Heart left ventricle (tissue), 16 donors: ENCODE measurements around the gene IMPDH2. TPM values are rescaled to one million over a fixed set of nuclear protein-coding genes. Genes with fewer than 3 reads are reported as not detected.

Source experiments
- ATAC-seq, 4 donors: fragments of 200-7000 bp; cut with Tn5 transposase; one replicate each; pipeline ENCODE4 v1.9.1; 2020 to 2022; ENCODE audit warnings: moderate library complexity in 4 of 4, mild to moderate bottlenecking in 3 of 4, moderate number of reproducible peaks in 1 of 4
- DNase-seq, 5 donors: peaks; one replicate each; pipeline ENCODE4 v3.0.0-alpha.2; 2020
- H3K27ac ChIP-seq, 12 donors: fragments of 200-600 bp; sonication (generic) in 4 of 12; one replicate each; pipeline versions ENCODE4 v1.5.0 to v1.8.0; 2016 to 2022; ENCODE audit warnings: mild to moderate bottlenecking in 2 of 12
- H3K27me3 ChIP-seq, 9 donors: fragments of 200-600 bp; sonication (generic) in 2 of 9; one replicate each; pipeline versions ENCODE4 v1.5.1 to v1.8.0; 2016 to 2022; ENCODE audit warnings: mild to moderate bottlenecking in 3 of 9
- H3K36me3 ChIP-seq, 9 donors: fragments of 200-600 bp; sonication (generic) in 2 of 9; one replicate each; pipeline versions ENCODE4 v1.5.0 to v1.8.0; 2018 to 2022; ENCODE audit warnings: mild to moderate bottlenecking in 2 of 9
- H3K4me1 ChIP-seq, 12 donors: fragments of 200-600 bp; sonication (generic) in 4 of 12; one replicate each; pipeline versions ENCODE4 v1.5.0 to v1.8.0; 2016 to 2022; ENCODE audit warnings: mild to moderate bottlenecking in 3 of 12
- H3K4me3 ChIP-seq, 12 donors: fragments of 200-600 bp; sonication (generic) in 4 of 12; one replicate each; pipeline versions ENCODE4 v1.5.0 to v1.8.0; 2017 to 2022; ENCODE audit warnings: mild to moderate bottlenecking in 9 of 12, moderate library complexity in 4 of 12
- H3K9me3 ChIP-seq, 12 donors: fragments of 200-600 bp; sonication (generic) in 4 of 12; one replicate each; pipeline versions ENCODE4 v1.5.0 to v1.8.0; 2016 to 2022; ENCODE audit warnings: mild to moderate bottlenecking in 1 of 12
- CTCF ChIP-seq, 12 donors: fragments of 200-600 bp; sonication (generic) in 4 of 12; IDR thresholded peaks; one replicate each; pipeline versions ENCODE4 v1.5.0 to v1.8.0; 2018 to 2022; ENCODE audit warnings: antibody characterized with exemption in 12 of 12, mild to moderate bottlenecking in 5 of 12
- POLR2A ChIP-seq, 2 donors: fragments of 450-650 bp; IDR thresholded peaks; one replicate each; pipeline ENCODE4 v1.6.1; 2017; ENCODE audit warnings: antibody characterized with exemption in 2 of 2, mild to moderate bottlenecking in 2 of 2, moderate library complexity in 2 of 2
- WGBS, 4 donors: extraction: QIAGEN DNeasy Blood & Tissue Kit in 2 of 4; methylation state at CpG; one replicate each; pipeline versions ENCODE4 v1.1.5 to v1.1.7; 2013 to 2018; 5-methylcytosine and 5-hydroxymethylcytosine counted together
- intact Hi-C, 10 donors: fragments of 100-400 bp; cut with DNase I; formaldehyde crosslinking; loops; one replicate each; pipeline versions ENCODE4 v1.11.1 to v1.14.2; 2022
- polyA plus RNA-seq, 2 donors: library from polyadenylated mRNA; stranded (reverse); fragments of 200-250 nt; gene quantifications; one replicate each; pipeline ENCODE4 v1.2.3, GENCODE V29; 2013
- total RNA-seq, 9 donors: library from RNA; depleted of rRNA in 2 of 9; stranded (reverse); fragments of >200 nt in 2 of 9; fragmentation: NEBNext Ultra II Directional in 3 of 9; extraction: Animal tissue kit (Norgen Biotek cat#: 25700) in 3 of 9; gene quantifications; one replicate each; pipeline versions ENCODE4 v1.1.0 to v1.2.4, GENCODE V29; 2016 to 2023
- donor health status: ischemic (EF 13 %, LVEDD 7.1; RV severe dilation, severe dysfunction).
- donor health status: healthy with polysubstance abuse.
- donor health status: DM: no; HTN: yes; CAD: no.
- donor health status: DM: no; HTN: no; CAD: no.
- donor health status: ischemic (EF 25% LVEDD 6.9; RV normal size, moderate dysfunction).
- donor health status: ischemic (EF 25% LVEDD 5.7; RV mildly dilated, moderate dysfunction).
- donor health status: healthy.
- donor health status: DM: yes; HTN: yes; CAD: no.
- donor health status: ischemic (EF 35%, LVEDD 5.7; RV mildly dilated, moderate dysfunction).
- donor health status: nonischemic (EF 11% LVEDD 7.7; RV severe dilation, severe dysfunction).
- donor health status: DM: yes; HTN: yes; CAD: no.
- donor health status: PGD.
- donor health status: ischemic (EF 29% LVEDD 5.4; RV normal size, mild dysfunction).
- donor health status: nonischemic (EF 23%, LVEDD 6.1; RV moderate dilation, normal function).

Gene IMPDH2
- total and polyA plus RNA-seq, 11 donors = 35.9 to 116 (median 55.4) TPM

DNA sequence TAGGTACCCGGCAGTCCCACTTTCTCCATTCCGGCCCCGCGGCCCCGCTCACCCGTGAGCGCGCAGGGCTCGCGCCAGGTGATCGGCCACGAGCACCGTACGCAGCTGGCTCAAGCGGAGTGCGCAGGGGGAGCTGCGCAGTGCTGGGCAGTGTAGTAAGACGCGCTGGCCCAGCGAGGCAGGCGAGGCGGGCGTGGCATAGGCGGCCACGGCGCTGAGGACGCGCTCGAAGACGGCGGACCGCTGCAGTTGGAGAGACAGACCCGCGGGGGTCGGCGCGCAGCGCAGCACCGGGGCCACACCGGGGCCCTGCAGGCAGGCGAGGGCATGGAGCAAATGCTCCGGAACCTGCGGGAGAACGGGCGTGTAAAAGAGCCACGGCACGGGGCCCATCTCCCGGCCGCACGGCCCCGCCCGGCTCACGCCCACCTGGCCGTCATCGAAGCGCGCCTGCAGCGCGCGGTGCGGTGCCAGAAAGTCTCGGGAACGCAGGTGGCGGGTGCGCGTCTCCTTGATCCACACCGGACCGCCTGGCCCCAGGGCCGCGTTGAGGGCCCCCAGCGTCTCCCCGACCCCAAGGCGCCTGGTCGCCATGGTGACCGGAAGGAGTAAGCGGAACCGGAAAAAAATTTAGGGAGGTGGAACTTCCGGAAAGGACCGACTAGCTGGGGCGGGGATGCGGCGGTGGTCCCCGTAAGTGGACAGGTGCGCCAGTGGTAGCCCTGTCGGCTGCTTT, 11.1 kb downstream of the IMPDH2 start, which contains the start of gene DALRD3:
Gene DALRD3, minus strand, starts transcription at position 610 of the 736 bp plus-strand sequence. Its CDS starts 16 bp downstream, at position 594.
- H3K4me3 ChIP-seq = peak within 1 kb of the TSS; percentile 63 to 100 (median 88)
- TF ChIP-seq POLR2A (IDR thresholded peaks at IDR 0.05) (peak in 1 of 2 donors; percentile 67), CTCF (IDR thresholded peaks at IDR 0.05) (no peak)
- peak within 1 kb of the TSS in 11 of 12 donors; percentile 10 to 100 (median 78) for H3K27ac ChIP-seq
- H3K4me1 ChIP-seq = peaks cover 0 to 50% (median 36%) of the 10 kb centered on the region in 12 donors
- 0% methylated on average over 40 to 85 of the region's 85 CpGs for WGBS, 4 donors
- no peaks in the 10 kb centered on the region for H3K9me3 ChIP-seq
- intact Hi-C loops = loop anchor here in 1 of 10 donors (1.0 kb wide), 1 partner anchor 23 kb away; no protein-coding TSS in a partner anchor
- ATAC-seq (peak in 2 of 4 donors; percentile 6 to 10), DNase-seq (peak; percentile 72 to 79 (median 74))
- peaks cover 0 to 41% (median 36%) of the 10 kb centered on the region in 9 donors for H3K36me3 ChIP-seq
- H3K27me3 ChIP-seq = no peaks in the 10 kb centered on the region

- no peak for TF ChIP-seq CTCF (IDR thresholded peaks at IDR 0.05)
- TF ChIP-seq POLR2A (IDR thresholded peaks at IDR 0.05) = no peak
- peak overlapping the region in 11 of 12 donors; percentile 10 to 87 (median 78) for H3K27ac ChIP-seq
- no peaks in the 10 kb centered on the region for H3K9me3 ChIP-seq
- no peak for DNase-seq
- WGBS, 4 donors = 9 to 39% (median 14%) methylated on average over 5 to 23 of the region's 23 CpGs
- peaks cover 0 to 50% (median 35%) of the 10 kb centered on the region in 12 donors for H3K4me1 ChIP-seq
- H3K4me3 ChIP-seq = peak overlapping the region; percentile 63 to 98 (median 88)
- H3K27me3 ChIP-seq = no peaks in the 10 kb centered on the region
- peaks cover 0 to 44% (median 35%) of the 10 kb centered on the region in 9 donors for H3K36me3 ChIP-seq
- intact Hi-C loops = loop anchor here in 1 of 10 donors (1.0 kb wide), 1 partner anchor 22 kb away; no protein-coding TSS in a partner anchor
- ATAC-seq = no peak
These were observed 11.8 kb downstream of the IMPDH2 start for GRCh38 chr3:49017229-49017970.

GRCh38 chr3:49016414-49017228, 12.6 kb downstream of the IMPDH2 start:
- Histone ChIP-seq H3K27me3 (no peaks in the 10 kb centered on the region), H3K4me3 (peak overlapping the region in 2 of 12 donors; percentile 96 to 98), H3K9me3 (no peaks in the 10 kb centered on the region), H3K27ac (no peak overlapping the region), H3K4me1 (peaks cover 0 to 53% (median 36%) of the 10 kb centered on the region in 12 donors), H3K36me3 (peaks cover 0 to 52% (median 36%) of the 10 kb centered on the region in 9 donors)
- TF ChIP-seq CTCF (IDR thresholded peaks at IDR 0.05) (no peak), POLR2A (IDR thresholded peaks at IDR 0.05) (no peak)
- 76 to 89% (median 81%) methylated on average over 3 to 6 of the region's 6 CpGs for WGBS, 4 donors
- no peak for ATAC-seq
- DNase-seq = no peak
- intact Hi-C loops = loop anchor here in 1 of 10 donors (1.0 kb wide), 1 partner anchor 21 kb away; no protein-coding TSS in a partner anchor
